ENCODE results near the gene NPAS3.

NPAS3 gene

DNA sequence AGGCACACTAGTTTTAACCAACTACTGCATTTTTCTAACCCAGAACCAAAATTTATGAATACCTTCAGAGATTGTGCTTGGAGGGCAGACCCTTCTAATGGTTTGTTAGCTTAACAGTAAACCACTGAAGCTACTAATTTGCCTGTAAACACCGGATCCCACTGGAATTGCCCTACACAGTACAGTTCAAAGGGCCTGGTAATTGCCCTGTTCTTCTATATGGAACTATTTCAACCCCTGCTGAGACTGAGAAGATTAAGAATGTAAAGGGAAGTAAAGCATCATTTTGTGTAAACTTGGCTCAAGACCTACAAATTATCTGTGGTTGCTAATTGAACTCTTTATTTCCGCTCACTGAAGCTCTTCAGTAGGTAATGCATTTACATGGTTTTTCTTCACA is 468.1 kb downstream of the NPAS3 start:
- no peaks in the 10 kb centered on the region for H3K4me1 ChIP-seq (ENCODE audit: low read length)
- H3K27ac ChIP-seq (ENCODE audit: low read length) = no peak overlapping the region
- no peaks in the 10 kb centered on the region for H4K20me1 ChIP-seq (ENCODE audit: insufficient read depth, low read length)
- H3K79me2 ChIP-seq (ENCODE audit: low read length) = no peaks in the 10 kb centered on the region
- no peak for DNase-seq
- H3K9me3 ChIP-seq (replicated peaks; ENCODE audit: insufficient read depth, low read length) = no peaks in the 10 kb centered on the region
- no peak overlapping the region for H3K4me2 ChIP-seq (ENCODE audit: low read depth, low read length)
- no peaks in the 10 kb centered on the region for H3F3A ChIP-seq (ENCODE audit: insufficient read depth, low read length)
- H3K27me3 ChIP-seq (replicated peaks; ENCODE audit: insufficient read depth, low read length) = no peaks in the 10 kb centered on the region
- H3K36me3 ChIP-seq (replicated peaks; ENCODE audit: insufficient read depth, low read length) = no peaks in the 10 kb centered on the region
- H3K9me2 ChIP-seq (replicated peaks; ENCODE audit: insufficient read depth, low read length) = no peaks in the 10 kb centered on the region
- H2AFZ ChIP-seq (ENCODE audit: low read length) = no peak overlapping the region
- H3K4me3 ChIP-seq (ENCODE audit: low read length) = no peak overlapping the region
- H3K9ac ChIP-seq (ENCODE audit: low read length) = no peak overlapping the region
- TF ChIP-seq, protein P1, sequence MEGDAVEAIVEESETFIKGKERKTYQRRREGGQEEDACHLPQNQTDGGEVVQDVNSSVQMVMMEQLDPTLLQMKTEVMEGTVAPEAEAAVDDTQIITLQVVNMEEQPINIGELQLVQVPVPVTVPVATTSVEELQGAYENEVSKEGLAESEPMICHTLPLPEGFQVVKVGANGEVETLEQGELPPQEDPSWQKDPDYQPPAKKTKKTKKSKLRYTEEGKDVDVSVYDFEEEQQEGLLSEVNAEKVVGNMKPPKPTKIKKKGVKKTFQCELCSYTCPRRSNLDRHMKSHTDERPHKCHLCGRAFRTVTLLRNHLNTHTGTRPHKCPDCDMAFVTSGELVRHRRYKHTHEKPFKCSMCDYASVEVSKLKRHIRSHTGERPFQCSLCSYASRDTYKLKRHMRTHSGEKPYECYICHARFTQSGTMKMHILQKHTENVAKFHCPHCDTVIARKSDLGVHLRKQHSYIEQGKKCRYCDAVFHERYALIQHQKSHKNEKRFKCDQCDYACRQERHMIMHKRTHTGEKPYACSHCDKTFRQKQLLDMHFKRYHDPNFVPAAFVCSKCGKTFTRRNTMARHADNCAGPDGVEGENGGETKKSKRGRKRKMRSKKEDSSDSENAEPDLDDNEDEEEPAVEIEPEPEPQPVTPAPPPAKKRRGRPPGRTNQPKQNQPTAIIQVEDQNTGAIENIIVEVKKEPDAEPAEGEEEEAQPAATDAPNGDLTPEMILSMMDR (IDR thresholded peaks at IDR 0.05; ENCODE audit: low read length) = no peak
- TF ChIP-seq EZH2 (optimal IDR thresholded peaks at IDR 0.05; ENCODE audit: low read depth, low read length) (no peak), EZH2phosphoT487 (IDR thresholded peaks at IDR 0.05; ENCODE audit: low read length) (no peak)

DNA sequence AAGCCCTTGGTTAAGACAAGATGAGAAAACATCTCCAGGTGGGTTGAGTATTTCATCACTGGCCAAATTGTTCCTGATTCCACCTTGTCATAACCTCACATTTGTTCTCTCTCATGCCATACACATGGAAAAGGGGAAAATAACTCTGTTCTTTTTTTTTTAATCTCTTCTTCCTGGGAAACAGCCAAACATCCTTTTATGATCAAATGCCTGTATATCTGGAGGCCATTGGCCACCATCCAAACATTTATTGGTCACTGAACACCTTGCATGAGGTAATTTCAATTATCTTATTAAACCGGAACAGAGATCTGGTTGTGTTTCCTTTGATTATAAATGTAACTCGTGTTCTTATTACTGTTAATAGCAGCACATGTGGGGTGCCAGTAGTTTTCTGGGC is 469.6 kb downstream of the NPAS3 start:
- no peak for DNase-seq

DNA sequence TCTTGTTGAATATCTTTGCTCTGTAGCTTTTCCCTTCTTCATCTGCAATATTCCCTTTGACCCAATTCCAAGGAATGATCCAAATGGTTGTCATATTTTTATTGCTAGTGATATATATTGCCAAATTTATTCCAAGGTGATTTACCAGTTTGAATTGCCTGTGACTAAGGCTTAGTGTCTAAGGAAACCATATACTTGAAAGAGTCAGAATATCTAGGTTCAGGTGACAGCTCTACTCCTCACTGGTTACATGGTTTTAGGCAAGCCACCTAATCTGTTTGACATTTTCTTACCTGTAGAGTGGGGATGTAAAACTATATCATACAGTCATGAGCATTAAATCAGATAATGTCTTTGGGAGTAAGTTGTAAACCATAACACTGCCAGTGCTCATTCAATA is 473.8 kb downstream of the NPAS3 start:
- H3K9me2 ChIP-seq (replicated peaks; ENCODE audit: insufficient read depth, low read length) = no peaks in the 10 kb centered on the region
- no peaks in the 10 kb centered on the region for H3K9me3 ChIP-seq (replicated peaks; ENCODE audit: insufficient read depth, low read length)
- DNase-seq = no peak
- H3K4me3 ChIP-seq (ENCODE audit: low read length) = no peak overlapping the region
- H3K36me3 ChIP-seq (replicated peaks; ENCODE audit: insufficient read depth, low read length) = no peaks in the 10 kb centered on the region
- H2AFZ ChIP-seq (ENCODE audit: low read length) = no peak overlapping the region
- no peaks in the 10 kb centered on the region for H3K4me1 ChIP-seq (ENCODE audit: low read length)
- TF ChIP-seq, protein P1 (IDR thresholded peaks at IDR 0.05; ENCODE audit: low read length) = no peak
- TF ChIP-seq EZH2 (optimal IDR thresholded peaks at IDR 0.05; ENCODE audit: low read depth, low read length) (no peak), EZH2phosphoT487 (IDR thresholded peaks at IDR 0.05; ENCODE audit: low read length) (no peak)
- H3K79me2 ChIP-seq (ENCODE audit: low read length) = no peaks in the 10 kb centered on the region
- H3F3A ChIP-seq (ENCODE audit: insufficient read depth, low read length) = no peaks in the 10 kb centered on the region
- H3K4me2 ChIP-seq (ENCODE audit: low read depth, low read length) = no peak overlapping the region
- H3K9ac ChIP-seq (ENCODE audit: low read length) = no peak overlapping the region
- H3K27me3 ChIP-seq (replicated peaks; ENCODE audit: insufficient read depth, low read length) = no peaks in the 10 kb centered on the region
- H4K20me1 ChIP-seq (ENCODE audit: insufficient read depth, low read length) = no peaks in the 10 kb centered on the region
- no peak overlapping the region for H3K27ac ChIP-seq (ENCODE audit: low read length)

More for the DNA sequence above, 469.6 kb downstream of the NPAS3 start:
- Histone ChIP-seq H3K27me3 (replicated peaks; ENCODE audit: insufficient read depth, low read length) (no peaks in the 10 kb centered on the region), H3K9ac (ENCODE audit: low read length) (no peak overlapping the region), H3K36me3 (replicated peaks; ENCODE audit: insufficient read depth, low read length) (no peaks in the 10 kb centered on the region), H2AFZ (ENCODE audit: low read length) (no peak overlapping the region), H3F3A (ENCODE audit: insufficient read depth, low read length) (no peaks in the 10 kb centered on the region), H3K9me2 (replicated peaks; ENCODE audit: insufficient read depth, low read length) (no peaks in the 10 kb centered on the region), H3K4me2 (ENCODE audit: low read depth, low read length) (no peak overlapping the region), H3K4me3 (ENCODE audit: low read length) (no peak overlapping the region), H4K20me1 (ENCODE audit: insufficient read depth, low read length) (no peaks in the 10 kb centered on the region), H3K79me2 (ENCODE audit: low read length) (no peaks in the 10 kb centered on the region), H3K27ac (ENCODE audit: low read length) (no peak overlapping the region), H3K4me1 (ENCODE audit: low read length) (no peaks in the 10 kb centered on the region), H3K9me3 (replicated peaks; ENCODE audit: insufficient read depth, low read length) (no peaks in the 10 kb centered on the region)
- TF ChIP-seq, protein P1 (IDR thresholded peaks at IDR 0.05; ENCODE audit: low read length) = no peak
- TF ChIP-seq EZH2phosphoT487 (IDR thresholded peaks at IDR 0.05; ENCODE audit: low read length) = no peak
- no peak for TF ChIP-seq EZH2 (optimal IDR thresholded peaks at IDR 0.05; ENCODE audit: low read depth, low read length)
